ENCODE data around the gene MIXL1. TPM values are rescaled to one million over a fixed set of nuclear protein-coding genes. Genes with fewer than 3 reads are reported as not detected.
"Not testable (repeated sequence)": the region's sequence is repeated elsewhere in the genome, so short reads cannot be mapped to it uniquely, and the experiment has no call there.

Gene MIXL1
- polyA plus RNA-seq, 1 experiment: 0.21 TPM

- DNase-seq (ENCODE audit: low read depth, low spot score): no peak
- no peak overlapping the region for H3K4me3 ChIP-seq (ENCODE audit: low read depth, low read length)
- ChIA-PET CTCF (interaction anchor here (0.7 to 8.3 kb wide), 5 partner anchors 34 to 136 kb away, joined by 3 to 184 read pairs (median 7); no protein-coding TSS in a partner anchor), POLR2A (no interaction called here)
- TF ChIP-seq CTCF (IDR thresholded peaks at IDR 0.05; ENCODE audit: low read depth, low read length): peak; percentile 53
- peaks cover 6% of the 10 kb centered on the region for H3K27me3 ChIP-seq (ENCODE audit: control insufficient read depth, insufficient read depth, low read length)
- no peak overlapping the region for H3K27ac ChIP-seq (ENCODE audit: low read depth, low read length)
- no peaks in the 10 kb centered on the region for H3K9me3 ChIP-seq (ENCODE audit: control insufficient read depth, insufficient read depth, low read length)
These were observed 22.4 kb upstream of the MIXL1 start for GRCh38 chr1:226201029-226201593.

- no peak for TF ChIP-seq CTCF (IDR thresholded peaks at IDR 0.05; ENCODE audit: low read depth, low read length)
- Histone ChIP-seq H3K27ac (ENCODE audit: low read depth, low read length) (no peak overlapping the region), H3K27me3 (ENCODE audit: control insufficient read depth, insufficient read depth, low read length) (peaks cover 6% of the 10 kb centered on the region), H3K4me3 (ENCODE audit: low read depth, low read length) (no peak overlapping the region), H3K9me3 (ENCODE audit: control insufficient read depth, insufficient read depth, low read length) (no peaks in the 10 kb centered on the region)
- ChIA-PET POLR2A (no interaction called here), CTCF (interaction anchor here (0.6 to 1.6 kb wide), 4 partner anchors 10 to 183 kb away, joined by 3 to 15 read pairs (median 4); no protein-coding TSS in a partner anchor)
- no peak for DNase-seq (ENCODE audit: low read depth, low spot score)
These were observed 21.2 kb upstream of the MIXL1 start for GRCh38 chr1:226202246-226202645.

GRCh38 chr1:226202666-226203065, 20.8 kb upstream of the MIXL1 start:
- CTCF ChIA-PET: interaction anchor here (0.6 to 1.6 kb wide), 5 partner anchors 11 to 184 kb away, joined by 3 to 15 read pairs (median 4); no protein-coding TSS in a partner anchor
- DNase-seq (ENCODE audit: low read depth, low spot score); H3K27me3 ChIP-seq (ENCODE audit: control insufficient read depth, insufficient read depth, low read length); H3K27ac ChIP-seq (ENCODE audit: low read depth, low read length); H3K9me3 ChIP-seq (ENCODE audit: control insufficient read depth, insufficient read depth, low read length); H3K4me3 ChIP-seq (ENCODE audit: low read depth, low read length): not testable (repeated sequence)
- POLR2A ChIA-PET: interaction anchor here (0.7 kb wide), 1 partner anchor 620 kb away, joined by 3 read pairs; no protein-coding TSS in a partner anchor

- Histone ChIP-seq H3K27ac (ENCODE audit: low read depth, low read length) (no peak overlapping the region), H3K4me3 (ENCODE audit: low read depth, low read length) (no peak overlapping the region), H3K27me3 (ENCODE audit: control insufficient read depth, insufficient read depth, low read length) (peaks cover 6% of the 10 kb centered on the region), H3K9me3 (ENCODE audit: control insufficient read depth, insufficient read depth, low read length) (no peaks in the 10 kb centered on the region)
- TF ChIP-seq CTCF (IDR thresholded peaks at IDR 0.05; ENCODE audit: low read depth, low read length): no peak
- POLR2A ChIA-PET: interaction anchor here (0.7 kb wide), 1 partner anchor 619 kb away, joined by 3 read pairs; no protein-coding TSS in a partner anchor
- DNase-seq (ENCODE audit: low read depth, low spot score): no peak
- CTCF ChIA-PET: interaction anchor here (0.7 to 1.6 kb wide), 3 partner anchors 78 to 138 kb away, joined by 4 to 15 read pairs (median 5); no protein-coding TSS in a partner anchor
These were observed 20.2 kb upstream of the MIXL1 start for GRCh38 chr1:226203240-226203639.

GRCh38 chr1:226203655-226204054, 19.8 kb upstream of the MIXL1 start:
- DNase-seq (ENCODE audit: low read depth, low spot score): no peak
- Histone ChIP-seq H3K4me3 (ENCODE audit: low read depth, low read length) (no peak overlapping the region), H3K27me3 (ENCODE audit: control insufficient read depth, insufficient read depth, low read length) (peaks cover 8% of the 10 kb centered on the region), H3K27ac (ENCODE audit: low read depth, low read length) (no peak overlapping the region), H3K9me3 (ENCODE audit: control insufficient read depth, insufficient read depth, low read length) (no peaks in the 10 kb centered on the region)
- TF ChIP-seq CTCF (IDR thresholded peaks at IDR 0.05; ENCODE audit: low read depth, low read length): no peak
- ChIA-PET CTCF (no interaction called here), POLR2A (no interaction called here)
